Neural progenitor cell (in vitro differentiated cells): ENCODE data around the gene PTPRR. TPM values are rescaled to one million over a fixed set of nuclear protein-coding genes. Genes with fewer than 3 reads are reported as not detected.

Experiments used
- DNase-seq: peaks from one replicate; pipeline ENCODE4 v3.0.0-alpha.2; 2016; ENCODE audit warnings: low spot score
- H2AFZ ChIP-seq: fragments of 200-600 bp; sonication (generic); replicated peaks from 2 replicates; pipeline ENCODE4 v1.6.1; 2016; ENCODE audit warnings: antibody characterized with exemption
- H3F3A ChIP-seq: fragments of 200-600 bp; sonication (generic); 2 replicates; pipeline ENCODE4 v1.6.1; 2016; ENCODE audit warnings: antibody characterized with exemption, low read depth
- H3K27ac ChIP-seq: fragments of 200-600 bp; sonication (generic); 2 replicates; pipeline ENCODE4 v1.5.1; 2016; ENCODE audit warnings: mild to moderate bottlenecking
- H3K27me3 ChIP-seq: fragments of 200-600 bp; sonication (generic); 2 replicates; pipeline ENCODE4 v1.6.1; 2016; ENCODE audit warnings: mild to moderate bottlenecking, moderate library complexity
- H3K36me3 ChIP-seq: fragments of 200-600 bp; sonication (generic); 2 replicates; pipeline ENCODE4 v1.5.1; 2016
- H3K4me1 ChIP-seq: fragments of 200-600 bp; sonication (generic); 2 replicates; pipeline ENCODE4 v1.6.1; 2016; ENCODE audit warnings: mixed run types
- H3K4me2 ChIP-seq: fragments of 200-600 bp; sonication (generic); 2 replicates; pipeline ENCODE4 v1.6.1; 2016
- H3K4me3 ChIP-seq: fragments of 200-600 bp; sonication (generic); 2 replicates; pipeline ENCODE4 v1.5.1; 2016
- H3K79me2 ChIP-seq: fragments of 200-600 bp; sonication (generic); 2 replicates; pipeline ENCODE4 v1.6.1; 2016; ENCODE audit warnings: low read depth
- H3K9ac ChIP-seq: fragments of 200-600 bp; sonication (generic); 2 replicates; pipeline ENCODE4 v1.6.1; 2016
- H3K9me3 ChIP-seq: fragments of 200-600 bp; sonication (generic); 2 replicates; pipeline ENCODE4 v1.5.1; 2016; ENCODE audit warnings: low read depth
- H4K20me1 ChIP-seq: fragments of 200-600 bp; sonication (generic); 2 replicates; pipeline ENCODE4 v1.6.1; 2016; ENCODE audit warnings: low read depth
- H3K27ac Mint-ChIP-seq: 3 replicates; pipeline ENCODE4 v1.8.0; 2021; ENCODE audit warnings: mixed read lengths
- H3K27me3 Mint-ChIP-seq: 2 replicates; pipeline ENCODE4 v1.8.0; 2022; ENCODE audit warnings: low read depth, mild to moderate bottlenecking, inconsistent platforms, moderate library complexity, mixed read lengths; ENCODE audit not compliant: insufficient read depth
- H3K36me3 Mint-ChIP-seq: 3 replicates; pipeline ENCODE4 v1.8.0; 2021; ENCODE audit warnings: mixed read lengths
- H3K4me1 Mint-ChIP-seq: 3 replicates; pipeline ENCODE4 v1.8.0; 2021; ENCODE audit warnings: mixed read lengths
- H3K4me3 Mint-ChIP-seq: 3 replicates; pipeline ENCODE4 v1.8.0; 2021; ENCODE audit warnings: mild to moderate bottlenecking, moderate library complexity, mixed read lengths
- H3K9me3 Mint-ChIP-seq: 3 replicates; pipeline ENCODE4 v1.8.0; 2020; ENCODE audit warnings: mixed read lengths
- CTCF ChIP-seq: fragments of 200-600 bp; sonication (generic); IDR thresholded peaks from 2 replicates; pipeline ENCODE4 v1.5.1; 2017; ENCODE audit warnings: antibody characterized with exemption, mild to moderate bottlenecking
- EZH2 ChIP-seq: fragments of 200-600 bp; sonication (generic); IDR thresholded peaks from 2 replicates; pipeline ENCODE4 v1.6.1; 2017; ENCODE audit warnings: antibody characterized with exemption, mild to moderate bottlenecking, moderate library complexity
- EZH2phosphoT487 ChIP-seq: fragments of 200-600 bp; sonication (generic); IDR thresholded peaks from 2 replicates; pipeline ENCODE4 v1.6.1; 2017; ENCODE audit warnings: antibody characterized with exemption
- total RNA-seq: library from RNA; depleted of rRNA; stranded (reverse); fragments of >200 nt; gene quantifications from 2 replicates; pipeline ENCODE4 v1.2.3, GENCODE V29; 2015; ENCODE audit warnings: low replicate concordance

The PTPRR gene
- total RNA-seq, 1 donor from 2014 or later: not detected

- H3K27ac Mint-ChIP-seq: no peak overlapping the region
- peaks cover 9% of the 10 kb centered on the region for H3K4me1 ChIP-seq
- H3K27ac ChIP-seq: no peak overlapping the region
- H3K9ac ChIP-seq: no peak overlapping the region
- H3K9me3 ChIP-seq: no peaks in the 10 kb centered on the region
- H3K4me3 Mint-ChIP-seq: no peak overlapping the region
- H3K4me1 Mint-ChIP-seq: peaks cover 25% of the 10 kb centered on the region
- H3K27me3 ChIP-seq: no peaks in the 10 kb centered on the region
- no peaks in the 10 kb centered on the region for H3F3A ChIP-seq
- no peak overlapping the region for H2AFZ ChIP-seq
- no peaks in the 10 kb centered on the region for H3K36me3 ChIP-seq
- no peak for DNase-seq
- TF ChIP-seq EZH2: no peak
- TF ChIP-seq CTCF: no peak
- TF ChIP-seq EZH2phosphoT487: no peak
- H3K27me3 Mint-ChIP-seq: peaks cover 4% of the 10 kb centered on the region
- H3K79me2 ChIP-seq: no peaks in the 10 kb centered on the region
- no peaks in the 10 kb centered on the region for H3K36me3 Mint-ChIP-seq
- H3K4me3 ChIP-seq: no peak overlapping the region
- peaks cover 11% of the 10 kb centered on the region for H3K9me3 Mint-ChIP-seq
- H3K4me2 ChIP-seq: no peak overlapping the region
- H4K20me1 ChIP-seq: no peaks in the 10 kb centered on the region
These were observed 113.7 kb downstream of the PTPRR start for GRCh38 chr12:70806827-70807226.

- H3K79me2 ChIP-seq: no peaks in the 10 kb centered on the region
- TF ChIP-seq EZH2 (no peak), CTCF (no peak), EZH2phosphoT487 (no peak)
- Mint-ChIP-seq H3K9me3 (peaks cover 11% of the 10 kb centered on the region), H3K4me3 (no peak overlapping the region), H3K27ac (no peak overlapping the region), H3K27me3 (peaks cover 4% of the 10 kb centered on the region), H3K4me1 (peaks cover 20% of the 10 kb centered on the region), H3K36me3 (no peaks in the 10 kb centered on the region)
- no peaks in the 10 kb centered on the region for H3K27me3 ChIP-seq
- no peak overlapping the region for H3K4me3 ChIP-seq
- no peak overlapping the region for H3K27ac ChIP-seq
- H3K4me2 ChIP-seq: no peak overlapping the region
- H3K9ac ChIP-seq: no peak overlapping the region
- no peak for DNase-seq
- no peaks in the 10 kb centered on the region for H3F3A ChIP-seq
- H2AFZ ChIP-seq: no peak overlapping the region
- H4K20me1 ChIP-seq: no peaks in the 10 kb centered on the region
- peaks cover 8% of the 10 kb centered on the region for H3K4me1 ChIP-seq
- no peaks in the 10 kb centered on the region for H3K9me3 ChIP-seq
- no peaks in the 10 kb centered on the region for H3K36me3 ChIP-seq
These were observed 114.5 kb downstream of the PTPRR start for GRCh38 chr12:70806043-70806442.

- H3K79me2 ChIP-seq: no peaks in the 10 kb centered on the region
- no peaks in the 10 kb centered on the region for H3K36me3 Mint-ChIP-seq
- H3F3A ChIP-seq: no peaks in the 10 kb centered on the region
- DNase-seq: no peak
- no peaks in the 10 kb centered on the region for H3K4me1 ChIP-seq
- H3K4me1 Mint-ChIP-seq: no peaks in the 10 kb centered on the region
- no peak overlapping the region for H3K9ac ChIP-seq
- H3K4me3 Mint-ChIP-seq: no peak overlapping the region
- H4K20me1 ChIP-seq: no peaks in the 10 kb centered on the region
- TF ChIP-seq EZH2: no peak
- no peak for TF ChIP-seq CTCF
- no peak for TF ChIP-seq EZH2phosphoT487
- no peak overlapping the region for H2AFZ ChIP-seq
- no peak overlapping the region for H3K27ac Mint-ChIP-seq
- no peaks in the 10 kb centered on the region for H3K9me3 ChIP-seq
- H3K36me3 ChIP-seq: no peaks in the 10 kb centered on the region
- no peaks in the 10 kb centered on the region for H3K27me3 ChIP-seq
- no peaks in the 10 kb centered on the region for H3K27me3 Mint-ChIP-seq
- H3K4me3 ChIP-seq: no peak overlapping the region
- no peaks in the 10 kb centered on the region for H3K9me3 Mint-ChIP-seq
- no peak overlapping the region for H3K27ac ChIP-seq
- H3K4me2 ChIP-seq: no peak overlapping the region
These were observed 122.3 kb downstream of the PTPRR start for GRCh38 chr12:70798016-70798783.
